ENCODE results near the gene TST. TPM values are rescaled to one million over a fixed set of nuclear protein-coding genes. Genes with fewer than 3 reads are reported as not detected.

TST gene
- total RNA-seq, 4 donors from 2014 or later = 42.2 to 66.5 (median 51.9) TPM

DNA sequence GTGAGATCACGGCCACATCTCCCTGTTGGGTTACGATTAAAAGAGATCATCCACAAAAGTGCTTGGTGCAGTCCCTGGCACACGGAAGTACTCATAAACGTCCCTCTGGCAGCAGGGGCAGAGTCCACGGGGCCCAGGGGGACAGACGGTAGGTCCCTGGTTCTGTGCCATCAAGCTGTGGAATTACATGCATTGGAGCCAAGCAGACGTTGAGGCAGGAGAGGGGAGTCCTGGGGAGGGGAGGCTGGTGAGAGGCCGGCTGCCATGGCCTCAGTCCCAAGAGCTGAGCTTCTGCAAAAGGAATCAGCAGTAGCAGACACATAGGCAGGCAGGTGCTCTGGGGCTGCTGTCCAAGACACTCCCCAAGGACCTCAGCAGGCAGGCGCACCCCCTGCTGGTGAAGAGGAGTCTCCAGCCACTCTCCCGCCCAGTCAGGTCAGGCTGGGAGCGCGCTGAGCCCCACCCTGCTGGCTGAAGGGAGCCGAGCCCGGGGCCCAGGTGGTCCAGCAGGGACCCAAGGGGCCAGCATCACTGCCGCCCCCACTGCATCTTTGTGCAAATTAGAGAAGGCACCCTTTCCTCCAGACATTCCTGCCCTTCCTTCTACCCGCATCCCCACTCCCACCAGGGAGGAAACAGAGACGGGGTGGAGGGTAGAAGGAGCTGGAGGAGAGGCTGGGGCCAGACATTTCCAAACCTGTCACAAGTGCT, 24.7 kb upstream of the TST start:
- in situ Hi-C loops (cut with MboI; ENCODE audit: low sequenced_read_pairs in 4 of 4) = no loop called here
- intact Hi-C loops (cut with DNase I; ENCODE audit: low total_unique reads) = loop anchor here (1.0 kb wide), 1 partner anchor 262 kb away; no protein-coding TSS in a partner anchor
- Histone ChIP-seq H3K4me3 (no peak overlapping the region), H3K9me3 (no peaks in the 10 kb centered on the region), H3K27me3 (peaks cover 0 to 11% (median 0%) of the 10 kb centered on the region in 3 donors), H3K4me1 (no peaks in the 10 kb centered on the region), H3K36me3 (no peaks in the 10 kb centered on the region), H3K27ac (no peak overlapping the region)
- TF ChIP-seq, protein P1, sequence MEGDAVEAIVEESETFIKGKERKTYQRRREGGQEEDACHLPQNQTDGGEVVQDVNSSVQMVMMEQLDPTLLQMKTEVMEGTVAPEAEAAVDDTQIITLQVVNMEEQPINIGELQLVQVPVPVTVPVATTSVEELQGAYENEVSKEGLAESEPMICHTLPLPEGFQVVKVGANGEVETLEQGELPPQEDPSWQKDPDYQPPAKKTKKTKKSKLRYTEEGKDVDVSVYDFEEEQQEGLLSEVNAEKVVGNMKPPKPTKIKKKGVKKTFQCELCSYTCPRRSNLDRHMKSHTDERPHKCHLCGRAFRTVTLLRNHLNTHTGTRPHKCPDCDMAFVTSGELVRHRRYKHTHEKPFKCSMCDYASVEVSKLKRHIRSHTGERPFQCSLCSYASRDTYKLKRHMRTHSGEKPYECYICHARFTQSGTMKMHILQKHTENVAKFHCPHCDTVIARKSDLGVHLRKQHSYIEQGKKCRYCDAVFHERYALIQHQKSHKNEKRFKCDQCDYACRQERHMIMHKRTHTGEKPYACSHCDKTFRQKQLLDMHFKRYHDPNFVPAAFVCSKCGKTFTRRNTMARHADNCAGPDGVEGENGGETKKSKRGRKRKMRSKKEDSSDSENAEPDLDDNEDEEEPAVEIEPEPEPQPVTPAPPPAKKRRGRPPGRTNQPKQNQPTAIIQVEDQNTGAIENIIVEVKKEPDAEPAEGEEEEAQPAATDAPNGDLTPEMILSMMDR (IDR thresholded peaks at IDR 0.05 in 4 of 5, conservative IDR thresholded peaks at IDR 0.05 in 1 of 5) = peak in 4 of 5 experiments; percentile 43 to 62 (median 50)
- no peak for TF ChIP-seq POLR2A (IDR thresholded peaks at IDR 0.05)
- ATAC-seq = peak in 1 of 2 donors; percentile 70
- DNase-seq = peak in 1 of 2 donors; percentile 51

DNA sequence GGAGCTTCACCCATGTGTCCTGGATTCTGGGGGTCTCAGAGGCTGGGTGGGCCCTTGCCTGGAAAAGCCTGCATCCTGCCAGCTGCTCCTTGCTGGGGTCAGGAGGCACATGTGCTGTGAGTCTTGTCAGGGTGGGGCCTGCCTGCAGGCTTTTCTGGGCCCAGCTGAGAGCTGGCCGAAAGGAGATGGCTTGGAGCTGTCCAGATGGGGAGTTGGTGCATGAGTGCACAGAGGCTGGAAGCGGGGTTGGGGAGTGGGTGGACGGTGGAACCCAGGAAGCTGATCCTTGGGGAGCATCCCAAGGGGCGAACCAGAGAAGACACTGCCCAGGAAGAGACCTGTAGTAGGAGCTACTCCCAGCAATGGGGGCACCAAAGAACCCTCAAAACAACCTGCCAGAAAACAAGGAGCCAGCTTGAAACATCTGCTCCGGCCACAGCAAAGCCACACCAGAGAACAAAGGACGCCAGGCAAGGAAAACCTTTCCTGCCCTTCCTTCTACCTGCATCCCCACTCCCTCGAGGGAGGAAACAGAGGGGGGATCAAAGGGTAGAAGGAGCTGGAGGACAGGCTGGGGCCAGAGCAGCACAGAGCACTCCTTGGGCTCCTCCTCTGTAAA, 24.1 kb upstream of the TST start:
- intact Hi-C loops (cut with DNase I; ENCODE audit: low total_unique reads) = no loop called here
- Histone ChIP-seq H3K27me3 (peaks cover 0 to 14% (median 2%) of the 10 kb centered on the region in 3 donors), H3K27ac (no peak overlapping the region), H3K4me1 (no peaks in the 10 kb centered on the region), H3K4me3 (no peak overlapping the region), H3K36me3 (no peaks in the 10 kb centered on the region), H3K9me3 (no peaks in the 10 kb centered on the region)
- DNase-seq = no peak
- no peak for ATAC-seq
- in situ Hi-C loops (cut with MboI; ENCODE audit: low sequenced_read_pairs in 4 of 4) = no loop called here
- TF ChIP-seq, protein P1 (IDR thresholded peaks at IDR 0.05 in 4 of 5, conservative IDR thresholded peaks at IDR 0.05 in 1 of 5) = no peak
- no peak for TF ChIP-seq POLR2A (IDR thresholded peaks at IDR 0.05)

DNA sequence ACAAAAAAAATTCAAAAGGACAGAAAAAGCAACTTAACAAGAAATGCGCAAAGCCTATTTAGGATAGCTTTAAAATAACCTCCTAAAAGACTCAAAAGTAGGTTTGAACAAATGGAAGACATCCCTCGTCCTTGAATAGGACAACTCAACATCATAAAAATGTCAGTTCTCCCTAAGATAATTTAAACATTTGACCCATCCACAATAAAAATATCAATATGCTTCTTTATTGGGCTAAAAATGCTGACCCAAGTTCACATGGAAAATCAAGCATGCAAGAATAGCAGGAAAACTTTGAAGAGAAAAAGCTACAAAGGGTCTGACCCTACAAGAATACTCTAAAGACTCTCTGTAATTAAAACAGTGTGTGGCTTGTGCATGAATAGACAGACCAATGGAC, 20.2 kb upstream of the TST start:
- Histone ChIP-seq H3K27me3 (peaks cover 4 to 29% (median 10%) of the 10 kb centered on the region in 3 donors), H3K4me1 (no peaks in the 10 kb centered on the region), H3K27ac (no peak overlapping the region), H3K36me3 (no peaks in the 10 kb centered on the region), H3K4me3 (no peak overlapping the region), H3K9me3 (no peaks in the 10 kb centered on the region)
- DNase-seq = no peak
- in situ Hi-C loops (cut with MboI; ENCODE audit: low sequenced_read_pairs in 4 of 4) (no loop called here), intact Hi-C loops (cut with DNase I; ENCODE audit: low total_unique reads) (no loop called here)
- TF ChIP-seq POLR2A (IDR thresholded peaks at IDR 0.05) = no peak
- TF ChIP-seq, protein P1 (IDR thresholded peaks at IDR 0.05 in 4 of 5, conservative IDR thresholded peaks at IDR 0.05 in 1 of 5) = no peak
- no peak for ATAC-seq

- H3K9me3 ChIP-seq = no peaks in the 10 kb centered on the region
- TF ChIP-seq, protein P1 (IDR thresholded peaks at IDR 0.05 in 4 of 5, conservative IDR thresholded peaks at IDR 0.05 in 1 of 5) = no peak
- TF ChIP-seq POLR2A (IDR thresholded peaks at IDR 0.05) = no peak
- in situ Hi-C loops (cut with MboI; ENCODE audit: low sequenced_read_pairs in 4 of 4) (no loop called here), intact Hi-C loops (cut with DNase I; ENCODE audit: low total_unique reads) (no loop called here)
- ATAC-seq (no peak), DNase-seq (no peak)
- H3K27me3 ChIP-seq = peaks cover 4 to 29% (median 10%) of the 10 kb centered on the region in 3 donors
- H3K4me1 ChIP-seq = no peaks in the 10 kb centered on the region
- H3K4me3 ChIP-seq = no peak overlapping the region
- H3K27ac ChIP-seq = no peak overlapping the region
- no peaks in the 10 kb centered on the region for H3K36me3 ChIP-seq
These were observed 18.4 kb upstream of the TST start for GRCh38 chr22:37037669-37038068.

Data from gastrocnemius medialis (tissue), 4 donors.